Ammon's horn (tissue), 1 donor: Measurements from ENCODE around the gene MIDN.
A peak's percentile ranks its signal among the peaks of the same experiment; 100 is the strongest.

ENCODE experiments used
- DNase-seq: peaks from one replicate; pipeline ENCODE4 v3.0.0-alpha.2; 2016; ENCODE audit warnings: low spot score

The MIDN gene

GRCh38 chr19:1220976-1221903, 27.1 kb upstream of the MIDN start:
- peak; percentile 80 for DNase-seq

- no peak for DNase-seq
Observed at GRCh38 chr19:1221904-1222255, 26.5 kb upstream of the MIDN start.

DNA sequence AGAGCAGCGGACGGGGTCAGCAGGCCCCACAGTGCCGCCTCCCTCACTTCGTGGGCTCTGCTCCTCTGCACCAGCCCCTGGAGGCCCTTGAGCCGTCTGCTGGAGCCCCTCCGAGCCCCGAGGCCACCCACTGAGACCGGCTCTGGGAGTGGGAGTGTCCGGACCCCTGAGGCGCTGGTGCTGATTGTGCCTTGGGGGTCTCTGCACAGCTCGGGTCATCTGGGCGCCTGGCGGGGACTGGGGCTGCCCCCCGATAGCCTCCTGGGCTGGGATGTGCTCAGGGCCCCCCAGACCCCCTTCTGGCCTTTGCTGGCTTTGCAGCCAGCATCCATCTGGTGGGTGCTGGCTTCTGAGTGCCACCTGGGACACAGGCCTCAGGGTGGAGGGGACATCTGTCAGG, 26.0 kb upstream of the MIDN start:
- no peak for DNase-seq

DNA sequence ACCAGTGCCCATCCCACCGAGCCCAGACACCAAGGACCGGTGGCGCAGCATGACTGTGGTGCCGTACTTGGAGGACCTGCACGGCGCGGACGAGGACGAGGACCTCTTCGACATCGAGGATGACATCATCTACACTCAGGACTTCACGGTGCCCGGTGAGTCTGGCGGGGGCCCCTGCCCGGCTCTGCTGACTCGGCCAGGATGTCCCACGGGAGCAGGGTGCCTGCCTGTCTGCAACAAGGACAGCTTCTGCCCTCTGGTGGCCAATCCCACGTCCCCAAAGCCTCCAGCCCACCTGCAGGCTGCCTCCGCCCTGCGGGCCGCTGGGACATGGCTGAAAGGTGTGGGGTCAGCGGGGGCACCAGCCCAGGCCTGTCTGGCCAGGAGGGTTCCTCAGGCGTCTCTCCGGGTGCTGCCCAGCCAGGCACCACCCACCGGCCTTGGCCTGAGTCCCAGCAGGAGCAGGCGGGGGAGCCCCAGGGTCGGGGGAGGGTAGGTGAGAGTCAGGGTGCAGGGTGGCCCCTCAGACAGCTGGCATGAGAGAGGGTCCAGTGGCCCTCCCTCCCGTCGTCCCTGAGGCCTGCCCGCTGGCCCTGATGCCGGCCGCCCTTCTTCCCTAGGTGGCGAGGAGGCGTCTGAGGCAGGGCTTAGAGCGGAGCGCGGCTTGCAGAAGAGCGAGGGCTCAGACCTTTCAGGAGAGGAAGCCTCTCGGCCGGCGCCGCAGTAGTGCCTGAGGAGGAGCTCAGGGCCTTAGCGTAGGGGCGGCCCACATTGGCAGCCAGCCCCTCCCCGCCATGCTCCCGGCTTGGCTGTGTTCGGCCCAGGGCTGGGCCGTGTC, 25.1 kb upstream of the MIDN start:
- DNase-seq = no peak

DNA sequence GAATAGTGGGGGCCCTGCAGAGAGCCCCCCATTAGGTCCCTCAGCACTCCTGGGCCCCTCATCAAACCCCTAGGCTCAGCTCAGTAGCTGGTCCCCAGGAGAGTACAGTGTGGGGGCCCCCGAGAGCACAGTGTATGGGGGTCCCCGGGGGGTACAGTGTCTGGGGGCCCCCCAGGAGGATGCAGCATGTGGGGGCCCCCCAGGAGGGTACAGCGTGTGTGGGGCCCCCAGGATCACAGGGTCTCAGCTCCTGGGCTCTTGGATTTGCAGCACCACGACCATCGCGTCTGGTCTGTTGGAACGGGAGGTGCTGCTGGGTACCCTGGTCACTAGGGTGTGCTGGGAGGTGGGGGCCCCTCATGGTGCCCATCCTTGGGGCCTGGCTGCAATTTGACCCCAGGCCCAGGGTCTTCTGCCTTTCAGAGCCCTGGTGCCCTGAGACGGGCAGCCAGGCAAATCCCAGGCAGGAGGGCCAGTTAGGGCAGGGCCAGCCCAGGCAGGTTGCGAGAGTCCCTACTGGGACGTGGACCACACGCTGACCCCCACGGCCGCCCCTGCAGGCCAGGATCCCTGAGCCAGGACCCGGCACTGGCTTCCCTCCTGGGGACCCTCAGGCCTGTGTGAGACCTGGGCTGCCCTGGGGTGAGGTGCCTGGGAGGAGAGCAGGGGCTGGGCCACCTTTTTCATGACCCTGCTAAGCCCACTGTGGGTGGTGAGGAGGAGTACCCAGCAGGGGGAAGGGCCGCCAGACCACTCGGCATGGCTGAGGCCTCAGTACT, 24.1 kb upstream of the MIDN start:
- no peak for DNase-seq

GRCh38 chr19:1224847-1225246, 23.5 kb upstream of the MIDN start:
- DNase-seq = no peak

DNA sequence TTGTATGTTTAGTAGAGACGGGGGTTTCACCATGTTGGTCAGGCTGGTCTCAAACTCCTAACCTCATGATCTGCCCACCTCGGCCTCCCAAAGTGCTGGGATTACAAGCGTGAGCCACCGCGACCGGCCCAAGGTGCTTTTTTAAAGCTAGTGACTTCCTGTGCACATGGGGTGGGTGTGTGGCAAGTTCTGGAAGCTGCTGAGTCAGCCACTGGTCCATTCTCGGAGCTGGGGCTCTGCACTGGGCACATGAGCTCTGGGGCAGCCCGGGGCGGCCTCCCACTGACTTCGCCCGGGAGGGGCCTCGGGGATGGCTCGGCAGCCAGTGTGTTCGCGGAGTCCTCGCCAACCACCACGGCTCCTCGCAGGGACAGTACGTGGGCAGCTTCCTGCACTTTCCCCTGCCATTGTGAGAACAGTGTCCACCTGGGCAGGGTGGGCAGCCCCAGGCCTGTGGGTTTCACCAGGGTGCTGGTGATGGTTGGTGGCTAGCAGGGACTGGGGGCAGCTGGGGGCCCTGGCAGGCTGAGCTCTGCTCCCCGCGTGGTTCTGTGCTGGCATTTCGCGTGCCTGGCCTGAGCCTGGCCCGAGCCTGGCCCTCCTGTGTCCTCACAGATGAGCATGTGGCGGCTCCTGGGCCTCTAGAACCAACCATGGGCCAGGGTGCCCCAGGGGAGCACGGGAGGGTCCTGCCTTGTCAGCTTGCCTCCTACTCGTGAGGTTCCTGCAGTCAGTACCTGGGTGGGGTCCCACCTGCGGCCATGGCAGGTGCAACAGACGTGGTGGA, 22.8 kb upstream of the MIDN start:
- no peak for DNase-seq

DNA sequence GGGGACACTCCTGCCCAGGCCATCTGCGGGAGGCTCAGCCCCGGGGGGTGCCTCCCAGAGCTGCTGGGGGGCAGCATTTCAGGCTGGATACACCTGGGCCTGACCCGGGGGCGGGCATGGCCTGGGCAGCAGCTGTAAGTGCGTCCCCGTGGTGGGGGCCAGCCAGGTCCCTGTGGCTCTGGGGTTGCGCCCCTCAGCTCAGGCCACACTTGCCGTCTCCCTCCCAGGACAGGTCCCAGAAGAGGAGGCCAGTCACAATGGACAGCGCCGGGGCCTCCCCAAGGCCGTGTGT, 22.2 kb upstream of the MIDN start:
- DNase-seq = no peak

DNA sequence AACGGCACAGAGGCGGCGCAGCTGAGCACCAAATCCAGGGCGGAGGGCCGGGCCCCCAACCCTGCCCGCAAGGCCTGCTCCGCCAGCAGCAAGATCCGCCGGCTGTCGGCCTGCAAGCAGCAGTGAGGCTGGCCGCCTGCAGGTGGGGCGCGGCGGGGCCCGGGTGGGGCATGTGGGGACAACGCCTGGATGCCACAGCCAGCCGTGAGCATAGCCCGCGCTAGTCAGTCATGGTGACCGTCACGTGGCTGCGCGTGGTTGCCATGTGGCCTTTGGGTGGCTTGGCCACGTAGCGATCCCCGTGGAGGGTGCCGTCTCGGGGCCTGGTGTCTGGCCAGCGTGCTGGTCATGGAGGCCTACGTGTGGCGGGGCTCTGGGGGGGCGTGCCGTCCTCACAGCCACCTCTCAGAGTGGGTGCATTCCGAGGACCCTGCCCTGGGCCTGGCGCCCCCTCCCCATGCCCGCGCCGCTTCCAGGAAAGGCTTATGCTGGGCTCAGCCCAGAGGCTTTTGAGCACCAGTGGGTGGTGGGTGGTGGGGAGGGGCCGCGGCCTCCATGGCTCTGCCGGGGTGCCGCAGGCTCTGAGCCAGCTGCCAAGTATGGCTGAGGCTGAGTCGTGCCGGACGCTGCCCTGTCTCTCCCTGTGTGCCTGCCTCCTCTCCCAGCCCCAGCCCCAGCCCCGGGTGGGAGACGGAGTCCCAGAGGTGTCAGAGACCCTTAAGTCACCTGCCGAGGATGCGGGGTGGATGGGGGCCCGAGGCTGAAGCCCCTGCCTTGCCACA, 21.7 kb upstream of the MIDN start:
- DNase-seq = no peak

GRCh38 chr19:1227304-1228054, 20.9 kb upstream of the MIDN start:
- no peak for DNase-seq

- no peak for DNase-seq
Observed at GRCh38 chr19:1228161-1228957, 20.0 kb upstream of the MIDN start.

DNA sequence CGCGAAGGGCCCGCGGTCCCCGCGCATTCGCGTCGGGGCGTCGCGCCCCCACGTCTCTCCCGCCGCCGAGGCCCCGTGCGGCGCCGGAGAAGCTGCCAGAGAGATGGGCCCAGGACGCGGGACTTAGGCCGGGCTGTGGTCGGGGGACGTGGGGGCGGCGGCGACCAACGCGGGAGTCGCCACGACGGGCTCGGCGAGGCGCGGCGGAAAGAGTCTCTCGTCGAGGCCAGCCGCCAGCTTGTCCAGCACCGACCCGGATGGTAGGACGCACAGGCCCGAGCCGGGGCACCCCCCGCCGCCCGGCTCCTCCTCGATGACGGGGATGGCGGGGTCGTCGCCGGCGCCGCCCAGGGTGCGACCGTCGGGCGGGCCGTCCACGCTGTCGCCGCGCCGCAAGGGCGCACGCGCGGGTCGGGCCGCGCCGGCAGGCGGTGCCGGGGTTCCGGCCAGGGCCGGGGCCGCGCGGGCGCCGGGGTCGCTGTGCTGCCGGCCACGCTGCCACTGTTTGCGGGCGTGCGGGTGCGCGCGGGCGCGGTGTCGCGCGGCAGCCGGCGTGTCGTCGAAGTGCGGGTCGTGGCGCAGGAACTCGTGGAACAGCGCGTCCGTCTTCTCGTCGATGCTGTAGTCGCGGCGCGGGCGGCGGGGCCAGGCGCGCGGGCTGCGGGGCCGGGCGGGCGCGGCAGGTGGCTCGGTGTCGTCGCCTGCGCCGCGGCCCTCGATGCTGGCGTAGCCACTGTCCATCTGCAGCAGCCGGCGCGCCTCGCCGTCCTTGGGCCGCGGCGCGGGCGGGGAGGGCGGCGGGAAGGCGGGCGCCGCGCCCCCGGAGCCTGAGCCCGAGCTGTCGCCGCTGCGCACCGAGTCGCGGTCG, 19.1 kb upstream of the MIDN start:
- no peak for DNase-seq

DNA sequence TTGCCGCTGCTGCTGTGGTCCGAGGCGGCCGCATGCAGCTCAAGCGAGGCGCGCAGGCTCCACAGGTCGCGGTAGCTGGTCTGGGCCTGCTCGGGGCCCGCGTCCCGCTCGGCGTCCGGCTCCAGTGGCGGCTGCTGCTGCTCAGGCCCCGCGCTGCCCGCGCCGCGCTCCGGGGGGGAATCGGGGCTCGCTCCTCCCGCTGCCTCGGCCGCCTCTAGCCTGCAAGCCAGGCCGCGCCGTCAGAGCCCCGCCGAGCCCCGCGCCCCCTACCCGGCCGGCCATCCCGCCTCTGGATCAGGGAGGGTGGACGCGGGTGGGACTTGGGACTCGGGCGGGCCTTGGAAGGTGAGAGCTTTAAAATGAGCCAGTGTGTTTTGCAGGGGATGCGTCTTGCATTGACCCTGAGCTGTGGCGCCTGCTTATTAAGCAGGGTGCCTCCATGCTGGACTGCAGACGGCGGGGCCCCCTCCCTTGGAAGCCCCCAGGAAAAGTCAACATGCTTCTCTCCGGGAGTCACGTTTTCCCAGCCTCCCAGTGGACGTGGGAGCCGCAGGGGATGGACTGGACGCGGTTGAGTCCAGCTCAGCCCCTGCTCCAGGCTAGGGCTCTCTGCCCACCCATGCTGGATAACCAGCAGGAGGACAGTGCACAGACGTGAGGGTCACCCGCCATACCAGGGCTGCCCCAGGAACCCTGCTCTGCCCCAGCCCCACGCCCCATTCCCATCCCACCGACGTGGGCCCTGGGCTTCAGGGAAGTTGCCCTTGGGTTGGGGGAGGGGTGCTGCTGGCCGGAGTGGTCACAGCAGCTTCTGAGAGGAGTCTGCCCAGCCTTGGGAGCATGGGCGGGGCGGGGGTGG, 18.2 kb upstream of the MIDN start:
- no peak for DNase-seq

GRCh38 chr19:1230783-1231489, 17.4 kb upstream of the MIDN start:
- no peak for DNase-seq

GRCh38 chr19:1231729-1232637, 16.4 kb upstream of the MIDN start:
- no peak for DNase-seq

GRCh38 chr19:1232652-1233072, 15.7 kb upstream of the MIDN start:
- no peak for DNase-seq
